Amygdala (tissue), 56 donors: ENCODE data around the gene ADCY5.

Experiments used
- DNase-seq, 56 donors: peaks; one replicate each; lab custom pipeline; 2025; lab: John Stamatoyannopoulos, UW

Gene ADCY5

DNA sequence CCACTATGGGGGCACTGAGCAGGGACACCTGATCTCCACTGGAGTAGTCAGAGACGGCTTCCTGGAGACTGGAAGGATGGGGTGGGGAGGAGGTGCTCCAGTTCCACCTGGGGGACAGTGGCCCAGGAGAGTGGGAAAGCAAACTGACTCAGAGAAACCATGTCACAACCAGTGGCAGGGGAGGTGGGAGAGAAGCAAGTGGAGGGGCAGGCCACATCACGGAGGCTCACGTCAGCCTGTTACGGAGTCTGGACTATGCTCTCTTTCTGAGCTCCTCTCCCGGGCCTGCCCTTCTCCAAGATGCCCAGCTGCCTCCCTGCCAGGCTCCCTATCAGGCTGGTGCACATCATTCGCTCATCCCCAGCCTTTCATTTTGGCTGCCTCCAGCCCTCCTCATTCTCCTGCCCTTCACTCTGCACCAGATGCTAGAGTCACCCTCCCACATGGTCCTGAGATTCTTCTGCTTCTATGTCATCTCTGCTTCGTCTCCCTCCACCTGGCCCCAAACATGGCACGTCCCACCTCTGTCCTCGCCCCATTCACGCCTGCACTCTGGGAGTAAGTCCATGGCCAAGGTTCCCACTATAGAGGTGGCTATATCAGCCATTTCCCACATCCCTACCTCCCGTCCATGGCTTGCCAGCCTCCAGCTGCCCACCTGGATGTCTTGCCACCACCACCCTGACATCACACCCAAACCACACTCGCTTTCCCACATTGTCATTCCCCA, 100.3 kb downstream of the ADCY5 start:
- no peak for DNase-seq

- no peak for DNase-seq
These were observed 101.1 kb downstream of the ADCY5 start for GRCh38 chr3:123347691-123348264.

- no peak for DNase-seq
These were observed 101.7 kb downstream of the ADCY5 start for GRCh38 chr3:123347205-123347604.

- no peak for DNase-seq
These were observed 102.9 kb downstream of the ADCY5 start for GRCh38 chr3:123346021-123346420.

GRCh38 chr3:123344907-123345594, 103.8 kb downstream of the ADCY5 start:
- DNase-seq: no peak

DNA sequence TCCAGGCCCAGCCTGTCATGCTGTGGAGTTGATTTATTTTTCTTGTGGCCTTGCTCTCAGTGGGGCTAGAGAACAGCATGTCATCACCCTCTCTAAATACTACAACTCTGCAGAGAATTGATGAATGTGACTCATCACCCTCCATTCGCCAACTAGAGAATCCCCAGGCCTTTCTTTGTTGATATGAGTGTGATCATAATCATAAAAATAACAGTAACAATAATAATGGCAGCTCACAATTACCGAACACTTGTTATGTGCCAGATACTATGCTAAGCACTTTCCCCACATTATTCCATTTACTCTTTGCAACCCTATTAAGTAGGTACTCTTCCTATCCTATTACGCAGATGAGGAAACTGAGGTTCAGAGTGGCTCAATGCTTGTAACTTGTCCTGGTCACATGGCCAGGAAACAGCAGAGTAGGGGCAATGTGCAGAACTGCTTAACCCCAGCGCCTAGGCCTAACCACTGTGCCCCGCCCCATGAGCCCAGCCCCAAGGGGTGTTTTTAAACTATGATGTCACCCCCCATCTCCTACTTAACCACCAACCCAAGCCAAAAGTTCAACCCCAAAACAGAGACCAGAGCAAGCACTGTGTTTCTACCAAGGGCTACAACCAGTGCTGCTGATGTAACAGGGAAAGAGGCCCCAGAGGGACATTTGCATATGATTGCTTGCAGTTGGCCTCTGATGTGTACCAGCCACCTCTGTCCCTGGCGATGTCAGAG, 104.5 kb downstream of the ADCY5 start:
- no peak for DNase-seq

DNA sequence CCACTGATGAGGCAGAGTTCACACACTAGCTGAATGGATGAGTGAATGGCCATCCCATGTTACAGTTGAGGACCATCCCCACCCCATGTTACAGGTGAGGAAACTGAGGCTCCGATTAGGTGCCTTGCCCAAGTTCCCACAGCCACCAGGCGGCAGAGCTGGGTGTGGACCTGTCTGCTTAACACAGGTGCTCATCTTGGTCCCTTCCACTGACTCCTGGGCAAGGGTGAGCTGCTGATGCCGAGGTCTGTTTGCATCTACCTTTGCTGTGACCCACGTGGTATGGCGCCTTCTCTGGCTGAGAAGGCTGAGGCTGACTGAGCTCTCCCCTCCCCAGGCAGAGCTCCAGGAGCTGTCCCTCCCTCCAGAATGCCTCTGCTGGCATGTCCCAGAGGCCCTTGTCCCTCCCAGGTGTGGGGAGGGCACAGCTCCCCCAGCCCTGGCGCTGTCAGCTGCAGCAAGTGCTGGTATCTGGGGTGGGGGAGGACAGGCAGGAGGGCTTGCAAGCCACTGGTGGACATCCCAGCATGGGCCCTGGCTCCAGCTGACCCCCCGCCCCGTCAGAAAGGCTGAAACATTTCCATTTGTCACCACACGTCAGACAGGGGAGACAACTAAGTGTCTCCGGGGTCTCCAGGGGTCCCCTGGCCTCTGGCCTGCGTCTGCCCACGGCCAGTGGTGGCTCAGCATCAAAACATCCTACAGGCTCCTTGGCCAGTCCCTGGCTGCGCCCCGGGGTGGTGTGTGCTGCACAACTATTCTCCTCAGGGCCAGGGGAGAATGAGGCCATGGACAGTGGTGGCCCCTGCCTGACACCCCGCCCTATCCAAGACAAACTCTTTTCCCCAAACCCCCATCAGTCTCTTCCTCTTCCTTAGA, 105.4 kb downstream of the ADCY5 start:
- no peak for DNase-seq

DNA sequence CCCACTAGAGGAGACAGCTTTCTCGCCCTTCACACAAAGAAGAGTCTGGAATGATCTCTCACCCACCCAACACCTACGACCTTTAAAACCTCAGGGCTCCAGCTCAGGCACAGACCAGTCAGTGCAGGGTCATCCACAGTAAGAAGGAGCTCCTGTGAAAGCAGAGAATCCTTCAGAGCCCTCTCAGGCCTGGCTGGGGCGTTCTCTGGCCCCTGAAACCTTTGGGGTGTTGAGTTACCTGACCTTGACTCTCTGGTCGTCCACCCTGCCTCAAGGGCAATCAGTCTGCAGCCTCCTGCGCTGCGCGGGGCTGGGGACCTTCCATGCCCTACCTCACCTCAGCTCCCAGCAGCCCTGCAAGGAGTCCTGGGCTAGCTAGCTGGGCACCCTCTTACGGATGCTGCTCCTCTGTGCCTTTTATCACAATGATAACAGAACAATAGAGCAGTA, 106.2 kb downstream of the ADCY5 start:
- no peak for DNase-seq

DNA sequence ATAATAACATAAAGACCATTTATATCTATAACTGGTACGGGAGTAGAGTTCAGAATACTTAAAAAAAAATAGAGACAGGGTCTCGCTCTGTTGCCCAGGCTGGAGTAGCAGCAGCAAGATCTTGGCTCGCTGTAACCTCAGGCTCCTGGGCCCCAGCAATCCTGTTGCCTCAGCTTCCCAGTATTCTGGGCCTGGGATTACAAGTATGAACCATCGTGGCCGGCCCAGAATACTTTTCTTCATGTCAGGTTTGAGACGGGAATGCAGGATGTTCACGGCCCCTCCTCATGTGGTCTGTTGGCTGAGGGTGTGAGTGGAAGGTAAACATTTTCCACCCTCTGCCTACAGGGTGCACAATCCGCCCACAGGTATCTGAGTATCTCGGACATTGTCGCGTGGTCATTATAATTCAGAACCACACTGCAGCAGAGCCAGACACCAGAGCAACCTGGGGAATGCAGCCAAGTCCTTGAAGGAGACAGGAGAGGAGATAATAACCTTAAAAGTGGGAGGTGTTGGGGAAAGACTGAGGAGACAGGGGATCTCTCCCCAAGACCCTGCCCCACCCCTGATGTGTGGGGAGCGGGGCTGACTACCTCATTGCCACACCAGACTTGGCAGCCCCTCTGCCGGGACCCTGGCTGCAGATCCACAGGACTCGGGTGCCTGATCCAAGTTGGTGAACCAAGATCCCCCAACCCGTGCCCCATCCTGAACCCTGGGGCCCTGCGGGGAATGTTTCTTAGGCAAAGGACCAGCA, 106.8 kb downstream of the ADCY5 start:
- no peak for DNase-seq

- DNase-seq: no peak
These were observed 108.6 kb downstream of the ADCY5 start for GRCh38 chr3:123340336-123340735.

DNA sequence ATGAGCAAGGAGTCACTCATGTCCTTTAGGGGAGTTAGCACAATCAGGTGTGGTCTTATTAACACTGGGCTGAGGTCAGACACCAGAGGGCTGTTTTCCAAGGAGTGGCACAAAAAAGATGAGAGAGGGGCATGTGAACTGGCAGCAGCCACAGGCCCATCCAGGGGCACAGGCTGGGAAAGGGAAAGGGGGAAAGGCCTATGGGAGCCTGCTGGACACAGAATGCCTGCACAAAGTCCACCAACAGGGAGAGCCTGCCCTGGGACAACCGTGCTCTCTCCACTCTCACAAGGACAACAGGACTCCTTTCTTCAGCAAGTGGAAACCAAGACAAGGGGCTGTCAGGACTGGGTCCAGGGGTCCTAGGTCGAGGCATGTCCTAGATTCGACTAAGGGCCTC, 109.6 kb downstream of the ADCY5 start:
- no peak for DNase-seq

DNA sequence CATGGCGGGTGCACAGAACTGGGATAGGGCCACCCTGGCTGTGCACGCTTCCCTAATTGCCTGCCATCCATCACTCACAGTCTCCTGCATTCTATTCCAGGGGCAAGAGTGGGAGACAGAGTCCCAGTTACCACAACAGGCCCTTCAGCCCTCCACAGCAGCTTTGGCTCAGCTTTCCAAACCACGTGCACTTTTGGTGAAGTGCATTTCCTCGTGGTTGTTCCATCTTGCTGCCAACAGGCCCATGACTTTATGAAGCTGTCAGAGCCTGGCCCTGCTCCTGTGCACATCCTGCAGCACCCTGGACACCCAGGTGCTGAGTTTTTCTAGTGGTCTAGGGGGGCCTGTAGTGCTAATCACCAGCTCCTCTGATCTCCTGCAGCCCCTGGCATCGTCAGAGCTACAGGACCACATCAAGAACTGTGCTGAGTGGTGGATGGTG, 110.2 kb downstream of the ADCY5 start:
- DNase-seq: no peak

- no peak for DNase-seq
These were observed 110.8 kb downstream of the ADCY5 start for GRCh38 chr3:123337948-123338619.

DNA sequence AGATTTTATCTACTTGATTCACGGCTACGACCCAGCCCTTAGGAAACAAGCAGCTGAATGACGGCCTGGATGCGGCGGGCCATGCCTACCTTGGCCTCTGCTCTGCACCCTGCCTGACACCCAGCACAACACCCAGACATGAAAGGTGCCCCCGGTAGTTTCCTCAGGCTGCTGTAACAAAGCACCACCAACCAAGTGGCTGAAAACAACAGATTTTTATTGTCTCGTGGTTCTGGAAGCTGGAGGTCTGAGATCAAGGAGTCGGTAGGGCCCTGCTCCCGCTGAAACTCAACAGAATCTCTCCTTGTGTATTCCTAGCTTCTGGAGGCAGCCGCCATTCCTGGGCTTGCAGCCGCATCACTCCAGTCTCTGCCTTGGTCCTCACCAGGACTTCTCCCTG, 111.7 kb downstream of the ADCY5 start:
- DNase-seq: no peak

DNA sequence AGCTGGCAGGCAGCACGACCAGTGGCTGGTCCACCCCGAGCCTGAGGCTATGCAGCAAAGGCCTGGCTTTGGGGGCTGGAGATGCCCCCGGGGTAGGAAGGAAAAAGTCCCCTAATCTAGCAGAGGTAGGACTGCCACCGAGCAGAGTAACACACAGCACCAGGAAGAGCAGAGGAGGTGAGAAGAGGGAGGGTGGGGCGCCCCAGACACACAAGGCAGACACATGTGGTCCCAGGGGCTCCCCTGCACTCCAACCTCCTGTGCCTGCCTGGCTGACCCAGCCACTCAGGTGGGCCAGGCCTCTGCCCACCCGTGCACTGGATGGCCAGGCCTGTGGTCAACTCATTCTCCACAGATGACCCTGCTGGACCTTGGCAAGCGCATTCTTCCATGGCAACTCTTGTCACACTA, 112.4 kb downstream of the ADCY5 start:
- no peak for DNase-seq

- no peak for DNase-seq
These were observed 112.9 kb downstream of the ADCY5 start for GRCh38 chr3:123336001-123336400.

DNA sequence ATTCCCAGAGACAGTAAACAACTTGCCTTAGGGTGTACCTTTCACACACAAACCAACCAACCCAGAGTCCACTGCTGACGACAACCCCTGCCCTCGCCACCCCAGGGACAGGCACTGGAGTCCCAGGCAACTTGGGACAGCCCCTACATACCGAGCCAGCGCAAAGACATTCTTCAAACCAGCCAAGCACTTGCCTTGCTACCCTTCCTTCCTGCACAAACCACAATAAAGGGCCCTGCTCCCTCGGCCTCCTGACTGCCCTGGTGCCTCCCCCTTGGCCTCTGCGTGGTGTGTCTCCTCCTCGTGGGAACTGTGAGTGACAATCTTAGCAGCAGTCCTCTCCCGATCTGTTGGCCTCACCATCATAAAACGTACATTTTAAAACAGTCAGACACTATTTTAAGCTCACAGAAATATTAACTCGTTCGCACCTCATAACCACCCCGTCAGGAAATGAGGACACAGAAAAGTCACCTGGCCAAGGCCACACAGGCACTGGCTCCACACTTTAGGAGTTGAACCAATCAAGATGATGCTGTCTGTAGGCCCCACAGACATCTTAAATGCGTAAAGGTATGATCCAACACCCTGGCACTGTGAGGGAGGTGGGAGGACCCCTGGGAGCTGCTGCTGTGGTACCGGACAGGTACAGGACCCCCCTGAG, 113.8 kb downstream of the ADCY5 start:
- DNase-seq: no peak

GRCh38 chr3:123334056-123334455, 114.8 kb downstream of the ADCY5 start:
- no peak for DNase-seq
